Dermis microvascular lymphatic vessel endothelial cell (primary cell): Measurements from ENCODE around the gene MRPL14. TPM values are rescaled to one million over a fixed set of nuclear protein-coding genes. Genes with fewer than 3 reads are reported as not detected.

Experiments used
- DNase-seq, 2 donors: peaks; one replicate each; pipeline versions ENCODE4 v3.0.0 to v3.0.0-alpha.2; 2010; ENCODE audit warnings: low read depth in 2 of 2
- total RNA-seq: library from RNA; depleted of rRNA; stranded (reverse); fragments of >200 nt; gene quantifications from 2 replicates; pipeline ENCODE4 v1.2.1, GENCODE V29; 2014

Gene MRPL14
- total RNA-seq, 1 donor from 2014 or later, result 57.9 TPM

- DNase-seq, result peak; percentile 71 to 93
Measured at GRCh38 chr6:44067173-44068139, 59.8 kb downstream of the MRPL14 start.

DNA sequence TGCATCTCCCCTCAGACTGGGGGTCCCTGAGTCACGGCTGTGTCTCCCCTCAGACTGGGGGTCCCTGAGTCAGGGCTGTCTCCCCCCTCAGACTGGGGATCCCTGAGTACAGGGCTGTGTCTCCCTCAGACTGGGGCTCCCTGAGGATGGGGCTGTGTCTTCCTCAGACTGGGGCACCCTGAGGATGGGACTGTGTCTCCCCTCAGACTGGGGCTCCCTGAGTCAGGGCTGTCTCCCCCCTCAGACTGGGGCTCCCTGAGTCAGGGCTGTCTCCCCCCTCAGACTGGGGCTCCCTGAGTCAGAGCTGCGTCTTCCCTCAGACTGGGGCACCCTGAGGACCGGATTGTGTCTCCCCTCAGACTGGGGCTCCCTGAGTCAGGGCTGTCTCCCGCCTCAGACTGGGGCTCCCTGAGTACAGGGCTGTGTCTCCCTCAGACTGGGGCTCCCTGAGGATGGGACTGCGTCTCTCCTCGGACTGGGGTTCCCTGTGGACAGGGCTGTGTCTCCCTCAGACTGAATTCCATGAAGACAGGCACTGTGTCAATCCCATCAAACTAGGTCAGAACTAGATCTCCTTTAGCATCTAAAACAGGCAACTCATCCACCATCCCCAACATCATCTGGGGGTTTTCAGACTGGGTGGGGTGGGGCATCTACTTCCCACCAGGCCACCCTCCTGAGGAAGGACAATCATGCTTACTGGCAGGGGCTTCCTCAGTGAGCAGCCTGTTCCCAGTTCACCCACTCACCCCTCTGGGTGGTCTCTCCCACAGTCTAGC lies 60.7 kb downstream of the MRPL14 start:
- DNase-seq, result no peak

GRCh38 chr6:44065443-44066140 lies 61.7 kb downstream of the MRPL14 start:
- peak in 1 of 2 donors; percentile 67 for DNase-seq

DNA sequence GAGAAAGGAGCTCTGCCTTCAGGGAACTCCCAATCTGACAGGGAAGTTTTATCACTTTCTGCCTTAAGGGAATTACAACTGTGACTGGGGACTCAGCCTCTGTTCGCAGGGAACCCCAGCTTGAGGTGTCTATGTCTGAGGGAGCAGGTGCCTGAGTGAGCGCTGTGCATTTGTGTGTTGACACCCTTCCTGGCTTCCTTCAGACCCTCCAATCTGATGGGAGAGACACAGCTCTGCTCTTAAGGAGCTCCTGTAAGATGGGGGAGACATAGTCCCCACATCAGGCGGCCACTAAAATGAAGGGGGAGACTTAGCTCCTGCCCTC lies 62.3 kb downstream of the MRPL14 start:
- no peak for DNase-seq

DNA sequence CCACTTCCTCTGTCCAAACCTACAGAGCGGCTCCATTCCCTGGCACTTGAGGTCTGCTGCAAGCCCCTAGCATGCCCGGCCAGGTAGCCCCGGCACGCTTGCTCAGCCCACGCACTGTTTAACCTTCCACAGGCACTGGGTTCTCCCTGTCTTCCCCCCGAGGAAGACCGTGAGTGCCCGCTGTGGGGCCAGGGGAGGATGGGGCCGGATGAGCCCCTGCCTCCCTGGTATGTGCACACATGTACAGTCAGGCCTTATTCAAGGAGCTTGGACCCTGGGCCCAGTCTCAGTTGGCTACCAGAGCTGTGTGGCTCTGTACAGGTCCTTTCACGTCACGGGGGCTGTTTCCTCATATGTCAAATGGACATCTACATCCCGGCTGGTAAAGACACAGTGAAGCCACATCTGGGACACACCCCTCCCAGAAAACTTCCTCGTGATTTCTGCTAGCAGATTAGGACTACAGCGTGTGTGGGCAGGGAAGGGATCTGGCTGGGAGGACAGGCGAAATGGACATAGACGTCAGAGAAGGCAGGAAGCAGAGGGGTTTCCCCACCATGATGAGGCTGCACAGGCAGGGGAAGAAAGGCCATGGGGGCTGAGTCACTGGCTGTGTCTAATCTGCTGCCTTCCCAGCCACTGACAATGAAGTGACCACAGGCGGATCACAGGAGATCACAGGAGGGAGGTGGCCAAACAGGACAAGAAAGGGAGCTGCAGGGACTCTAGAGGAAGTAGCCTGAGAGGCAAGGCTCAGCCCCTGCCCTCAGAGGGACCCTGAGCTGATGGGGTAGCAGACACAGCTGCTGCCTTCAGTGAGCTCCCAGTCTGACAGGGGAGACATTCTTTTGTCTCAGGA lies 62.9 kb downstream of the MRPL14 start:
- DNase-seq, result peak; percentile 78 to 96

- DNase-seq, result no peak
Measured at GRCh38 chr6:44063561-44064059, 63.6 kb downstream of the MRPL14 start.

Other genes with a start within 250 kb of the MRPL14 start
- gene TMEM63B, start 102 bp upstream of the MRPL14 start, total RNA-seq, result 10.5 and 21.7 TPM in 2 replicates
- gene CAPN11, start 31.4 kb upstream of the MRPL14 start, total RNA-seq, result 0.76 and 1.9 TPM in 2 replicates
- gene MYMX, start 89.5 kb upstream of the MRPL14 start, total RNA-seq, result 0.13 TPM in 1 of 2 replicates, not detected in the other
- 27.3 and 37.0 TPM in 2 replicates for gene SLC29A1, start 96.1 kb upstream of the MRPL14 start, total RNA-seq
- gene HSP90AB1, start 119.6 kb upstream of the MRPL14 start, total RNA-seq, result 448 and 497 TPM in 2 replicates
- gene SLC35B2, start 130.1 kb upstream of the MRPL14 start, total RNA-seq, result 38.0 and 54.6 TPM in 2 replicates
- gene NFKBIE, start 138.1 kb upstream of the MRPL14 start, total RNA-seq, result 9.6 and 15.0 TPM in 2 replicates
- not detected in 2 replicates for gene TMEM151B, start 143.0 kb upstream of the MRPL14 start, total RNA-seq
- 10.7 and 12.6 TPM in 2 replicates for gene AARS2, start 185.9 kb upstream of the MRPL14 start, total RNA-seq
- gene SPATS1, start 215.2 kb upstream of the MRPL14 start, total RNA-seq, result not detected in 2 replicates